ENCODE measurements around the gene SDC4.

The SDC4 gene

DNA sequence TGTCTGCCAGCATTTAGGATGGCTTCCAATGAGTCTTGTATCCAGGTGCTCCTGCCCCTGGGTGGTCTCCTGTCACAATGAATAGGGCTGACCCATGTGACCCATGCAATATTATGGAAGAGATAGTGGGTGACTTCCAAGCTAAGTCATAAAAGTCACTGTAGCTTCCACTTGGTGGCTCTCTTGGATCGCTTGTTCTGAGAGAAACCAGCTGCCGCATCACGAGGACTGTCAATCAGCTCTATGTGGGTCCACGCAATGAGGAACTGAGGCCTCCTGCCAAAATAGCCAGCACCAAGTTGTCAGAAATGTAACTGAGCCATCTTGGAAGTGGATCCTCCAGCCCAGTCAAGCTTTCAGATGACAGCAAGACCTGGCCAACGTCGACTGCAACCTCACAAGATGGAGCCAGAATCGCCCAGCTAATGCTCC lies 25.3 kb downstream of the SDC4 start:
- no peak overlapping the region for H3K27ac ChIP-seq (ENCODE audit: insufficient read depth, low read length, poor library complexity, severe bottlenecking)
- no peak for DNase-seq
- H3K36me3 ChIP-seq (ENCODE audit: control insufficient read depth, insufficient read depth, low read length) = no peaks in the 10 kb centered on the region
- H3K27me3 ChIP-seq (replicated peaks; ENCODE audit: control insufficient read depth, insufficient read depth, low read length, poor library complexity, severe bottlenecking) = no peaks in the 10 kb centered on the region
- no peaks in the 10 kb centered on the region for H3K9me3 ChIP-seq (ENCODE audit: control insufficient read depth, low read length)
- peaks cover 3% of the 10 kb centered on the region for H3K4me1 ChIP-seq (ENCODE audit: control insufficient read depth, insufficient read depth, low read length, poor library complexity, severe bottlenecking)
- H3K4me3 ChIP-seq (ENCODE audit: insufficient read depth, low read depth, low read length, poor library complexity, severe bottlenecking) = no peak overlapping the region

DNA sequence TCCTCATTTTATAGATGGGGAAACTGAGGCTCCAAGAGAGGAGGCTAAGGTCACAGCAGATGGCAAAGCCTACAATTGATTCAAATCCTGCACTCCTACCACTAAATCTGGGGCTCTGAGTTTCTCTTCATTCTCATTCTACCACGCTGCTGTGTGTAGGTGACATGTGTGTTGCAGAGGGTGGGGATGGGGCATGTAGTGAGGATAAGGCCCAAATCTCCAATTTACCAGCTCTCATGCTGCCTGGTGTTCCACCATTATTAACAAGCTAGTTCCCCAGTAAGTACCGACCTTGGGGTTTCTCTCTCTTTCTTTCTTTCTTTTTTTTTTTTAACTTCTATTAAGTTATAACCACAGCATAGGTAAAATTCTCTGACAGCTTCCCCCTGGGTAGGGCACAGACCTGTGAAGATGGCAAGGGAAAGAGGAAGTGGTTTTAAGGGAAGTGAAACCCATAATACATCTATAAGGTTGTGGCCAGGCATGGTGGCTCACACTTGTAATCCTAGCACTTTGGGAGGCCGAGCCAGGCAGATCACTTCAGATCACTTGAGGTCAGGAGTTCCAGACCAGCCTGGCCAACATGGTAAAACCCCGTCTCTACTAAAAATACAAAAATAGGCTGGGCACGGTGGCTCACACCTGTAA lies 27.2 kb downstream of the SDC4 start:
- peaks cover 3% of the 10 kb centered on the region for H3K4me1 ChIP-seq (ENCODE audit: control insufficient read depth, insufficient read depth, low read length, poor library complexity, severe bottlenecking)
- no peak overlapping the region for H3K27ac ChIP-seq (ENCODE audit: insufficient read depth, low read length, poor library complexity, severe bottlenecking)
- H3K9me3 ChIP-seq (ENCODE audit: control insufficient read depth, low read length) = no peaks in the 10 kb centered on the region
- H3K27me3 ChIP-seq (replicated peaks; ENCODE audit: control insufficient read depth, insufficient read depth, low read length, poor library complexity, severe bottlenecking) = no peaks in the 10 kb centered on the region
- H3K4me3 ChIP-seq (ENCODE audit: insufficient read depth, low read depth, low read length, poor library complexity, severe bottlenecking) = no peak overlapping the region
- no peaks in the 10 kb centered on the region for H3K36me3 ChIP-seq (ENCODE audit: control insufficient read depth, insufficient read depth, low read length)
- DNase-seq = no peak

DNA sequence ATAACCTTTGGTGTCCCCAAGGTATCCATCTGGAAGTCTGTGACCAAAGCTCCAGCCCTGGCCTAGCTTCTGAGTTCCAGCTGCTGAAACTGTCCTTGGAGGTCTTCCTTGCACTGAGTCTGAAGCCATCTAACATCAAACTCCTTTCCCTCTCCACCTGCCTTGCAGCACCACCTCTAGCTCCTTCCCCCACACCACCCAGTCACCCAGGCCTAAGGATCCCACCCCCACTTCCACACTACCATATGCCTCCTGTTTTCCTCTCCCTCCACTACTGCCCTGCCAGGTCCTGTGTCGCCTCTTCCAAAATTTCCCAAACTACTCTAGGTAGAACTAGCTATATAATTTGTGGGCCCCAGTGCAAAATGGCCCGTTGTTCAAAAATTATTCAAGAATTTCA lies 29.3 kb downstream of the SDC4 start:
- DNase-seq = no peak
- Histone ChIP-seq H3K27me3 (replicated peaks; ENCODE audit: control insufficient read depth, insufficient read depth, low read length, poor library complexity, severe bottlenecking) (no peaks in the 10 kb centered on the region), H3K9me3 (ENCODE audit: control insufficient read depth, low read length) (no peaks in the 10 kb centered on the region), H3K27ac (ENCODE audit: insufficient read depth, low read length, poor library complexity, severe bottlenecking) (no peak overlapping the region), H3K36me3 (ENCODE audit: control insufficient read depth, insufficient read depth, low read length) (no peaks in the 10 kb centered on the region), H3K4me3 (ENCODE audit: insufficient read depth, low read depth, low read length, poor library complexity, severe bottlenecking) (no peak overlapping the region), H3K4me1 (ENCODE audit: control insufficient read depth, insufficient read depth, low read length, poor library complexity, severe bottlenecking) (peaks cover 3% of the 10 kb centered on the region)

DNA sequence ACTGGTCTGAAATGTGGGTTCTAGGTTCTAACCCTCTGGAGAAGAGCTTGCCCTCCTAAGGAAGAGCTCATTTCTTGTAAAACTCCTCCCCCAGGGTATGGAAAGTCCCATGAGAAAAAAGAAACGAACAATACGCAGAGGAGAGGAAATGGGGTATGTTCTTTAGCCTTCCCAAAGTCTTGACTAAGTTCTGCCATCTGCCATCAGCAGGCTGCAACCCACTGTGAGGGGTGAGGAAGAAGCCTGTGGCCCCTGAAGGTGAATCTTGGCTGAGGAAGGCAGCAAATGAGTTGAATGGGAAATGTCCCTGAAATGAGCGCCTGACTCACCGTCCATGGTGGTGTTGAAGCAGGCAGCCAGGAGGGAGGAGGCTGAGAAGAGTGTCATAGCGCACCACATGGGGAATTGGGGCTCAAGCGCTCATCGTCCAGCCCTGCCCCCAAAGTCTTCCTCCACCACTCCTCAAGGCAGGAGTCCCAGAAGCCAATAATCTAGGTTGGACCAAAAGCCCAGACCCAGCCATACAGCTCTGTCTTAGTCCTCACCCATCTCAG lies 29.8 kb downstream of the SDC4 start:
- DNase-seq = no peak
- H3K4me1 ChIP-seq (ENCODE audit: control insufficient read depth, insufficient read depth, low read length, poor library complexity, severe bottlenecking) = peaks cover 3% of the 10 kb centered on the region
- no peaks in the 10 kb centered on the region for H3K9me3 ChIP-seq (ENCODE audit: control insufficient read depth, low read length)
- no peaks in the 10 kb centered on the region for H3K36me3 ChIP-seq (ENCODE audit: control insufficient read depth, insufficient read depth, low read length)
- no peak overlapping the region for H3K27ac ChIP-seq (ENCODE audit: insufficient read depth, low read length, poor library complexity, severe bottlenecking)
- H3K4me3 ChIP-seq (ENCODE audit: insufficient read depth, low read depth, low read length, poor library complexity, severe bottlenecking) = no peak overlapping the region
- H3K27me3 ChIP-seq (replicated peaks; ENCODE audit: control insufficient read depth, insufficient read depth, low read length, poor library complexity, severe bottlenecking) = no peaks in the 10 kb centered on the region

DNA sequence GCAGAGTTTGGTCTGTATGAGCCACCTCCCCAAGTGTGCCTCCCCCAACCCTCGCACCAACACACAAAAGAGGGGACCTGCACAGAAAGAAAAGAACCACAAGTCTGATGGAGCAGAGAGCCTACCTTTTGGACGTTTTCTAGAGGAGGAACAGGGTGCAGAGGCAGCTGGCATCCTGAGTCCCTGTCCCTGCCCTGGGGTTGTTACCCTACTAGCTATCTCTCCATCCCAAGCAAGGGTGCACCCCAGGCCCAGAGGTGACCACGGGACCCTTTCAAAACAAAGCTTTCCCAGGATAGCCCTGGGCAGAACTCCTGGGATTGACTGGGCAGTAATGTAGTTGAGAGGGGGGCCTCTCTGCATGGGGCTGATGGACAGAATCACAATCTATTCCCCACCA lies 30.4 kb downstream of the SDC4 start:
- no peaks in the 10 kb centered on the region for H3K36me3 ChIP-seq (ENCODE audit: control insufficient read depth, insufficient read depth, low read length)
- H3K27me3 ChIP-seq (replicated peaks; ENCODE audit: control insufficient read depth, insufficient read depth, low read length, poor library complexity, severe bottlenecking) = no peaks in the 10 kb centered on the region

DNA sequence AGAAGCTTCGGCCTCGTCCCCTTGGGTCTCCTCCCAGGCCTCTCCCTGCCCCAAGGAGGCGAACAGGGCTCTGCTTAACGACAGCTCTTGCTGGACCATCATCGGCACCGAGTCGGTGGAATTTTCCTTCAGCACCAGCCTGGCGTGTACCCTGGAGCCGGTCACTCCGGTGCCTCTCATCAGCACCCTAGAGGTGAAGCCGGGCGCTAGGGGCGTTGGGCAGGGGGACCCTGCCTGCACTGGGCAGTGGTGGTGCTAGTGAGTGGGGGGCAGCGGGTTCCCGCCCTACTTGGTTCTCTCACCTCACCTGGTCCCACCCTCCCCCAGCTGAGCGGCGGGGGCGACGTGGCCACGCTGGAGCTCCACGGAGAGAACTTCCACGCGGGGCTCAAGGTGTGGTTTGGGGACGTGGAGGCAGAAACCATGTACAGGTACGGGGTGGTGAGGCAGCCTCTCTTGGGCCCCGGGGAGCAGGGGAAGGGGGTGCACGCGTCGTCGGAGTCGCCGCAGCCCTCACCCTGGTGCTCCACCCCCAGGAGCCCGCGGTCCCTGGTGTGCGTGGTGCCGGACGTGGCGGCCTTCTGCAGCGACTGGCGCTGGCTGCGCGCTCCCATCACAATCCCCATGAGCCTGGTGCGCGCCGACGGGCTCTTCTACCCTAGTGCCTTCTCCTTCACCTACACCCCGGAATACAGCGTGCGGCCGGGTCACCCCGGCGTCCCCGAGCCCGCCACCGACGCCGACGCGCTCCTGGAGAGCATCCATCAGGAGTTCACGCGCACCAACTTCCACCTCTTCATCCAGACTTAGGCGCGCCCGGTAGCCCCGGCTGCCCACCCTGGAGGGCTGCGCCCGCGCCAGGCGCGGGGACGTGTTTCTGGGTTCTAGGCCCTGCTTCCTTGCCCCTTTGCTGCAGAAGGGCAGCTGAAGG lies 31.8 kb downstream of the SDC4 start:
- peaks cover 9% of the 10 kb centered on the region for H3K4me1 ChIP-seq (ENCODE audit: control insufficient read depth, insufficient read depth, low read length, poor library complexity, severe bottlenecking)
- H3K9me3 ChIP-seq (ENCODE audit: control insufficient read depth, low read length) = no peaks in the 10 kb centered on the region
- H3K27ac ChIP-seq (ENCODE audit: insufficient read depth, low read length, poor library complexity, severe bottlenecking) = no peak overlapping the region
- DNase-seq = no peak
- no peaks in the 10 kb centered on the region for H3K36me3 ChIP-seq (ENCODE audit: control insufficient read depth, insufficient read depth, low read length)
- no peaks in the 10 kb centered on the region for H3K27me3 ChIP-seq (replicated peaks; ENCODE audit: control insufficient read depth, insufficient read depth, low read length, poor library complexity, severe bottlenecking)
- no peak overlapping the region for H3K4me3 ChIP-seq (ENCODE audit: insufficient read depth, low read depth, low read length, poor library complexity, severe bottlenecking)

More for the DNA sequence above, 30.4 kb downstream of the SDC4 start:
- DNase-seq = no peak
- Histone ChIP-seq H3K4me3 (ENCODE audit: insufficient read depth, low read depth, low read length, poor library complexity, severe bottlenecking) (no peak overlapping the region), H3K4me1 (ENCODE audit: control insufficient read depth, insufficient read depth, low read length, poor library complexity, severe bottlenecking) (peaks cover 3% of the 10 kb centered on the region), H3K27ac (ENCODE audit: insufficient read depth, low read length, poor library complexity, severe bottlenecking) (no peak overlapping the region), H3K9me3 (ENCODE audit: control insufficient read depth, low read length) (no peaks in the 10 kb centered on the region)

DNA sequence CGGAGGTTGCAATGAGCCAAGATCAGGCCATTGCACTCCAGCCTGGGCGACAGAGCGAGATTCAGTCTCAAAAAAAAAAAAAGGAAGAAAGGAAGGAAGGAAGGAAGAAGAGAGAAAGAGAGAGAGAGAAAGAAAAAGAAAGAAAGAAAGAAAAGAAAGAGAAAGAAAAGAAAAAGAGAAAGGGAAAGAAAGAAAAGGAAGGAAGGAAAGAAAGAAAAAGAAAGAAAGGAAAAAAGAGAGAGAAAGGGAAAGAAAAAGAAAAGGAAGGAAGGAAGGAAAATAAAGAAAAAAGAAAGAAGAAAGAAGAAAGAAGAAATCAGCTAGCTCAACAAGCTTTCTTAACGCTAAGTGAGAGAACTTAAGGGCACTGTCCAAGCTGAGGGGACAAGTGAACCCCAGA lies 32.6 kb downstream of the SDC4 start:
- H3K4me3 ChIP-seq (ENCODE audit: insufficient read depth, low read depth, low read length, poor library complexity, severe bottlenecking) = no peak overlapping the region
- H3K27me3 ChIP-seq (replicated peaks; ENCODE audit: control insufficient read depth, insufficient read depth, low read length, poor library complexity, severe bottlenecking) = no peaks in the 10 kb centered on the region
- peaks cover 6% of the 10 kb centered on the region for H3K4me1 ChIP-seq (ENCODE audit: control insufficient read depth, insufficient read depth, low read length, poor library complexity, severe bottlenecking)
- no peaks in the 10 kb centered on the region for H3K9me3 ChIP-seq (ENCODE audit: control insufficient read depth, low read length)
- H3K36me3 ChIP-seq (ENCODE audit: control insufficient read depth, insufficient read depth, low read length) = no peaks in the 10 kb centered on the region
- DNase-seq = no peak
- no peak overlapping the region for H3K27ac ChIP-seq (ENCODE audit: insufficient read depth, low read length, poor library complexity, severe bottlenecking)

DNA sequence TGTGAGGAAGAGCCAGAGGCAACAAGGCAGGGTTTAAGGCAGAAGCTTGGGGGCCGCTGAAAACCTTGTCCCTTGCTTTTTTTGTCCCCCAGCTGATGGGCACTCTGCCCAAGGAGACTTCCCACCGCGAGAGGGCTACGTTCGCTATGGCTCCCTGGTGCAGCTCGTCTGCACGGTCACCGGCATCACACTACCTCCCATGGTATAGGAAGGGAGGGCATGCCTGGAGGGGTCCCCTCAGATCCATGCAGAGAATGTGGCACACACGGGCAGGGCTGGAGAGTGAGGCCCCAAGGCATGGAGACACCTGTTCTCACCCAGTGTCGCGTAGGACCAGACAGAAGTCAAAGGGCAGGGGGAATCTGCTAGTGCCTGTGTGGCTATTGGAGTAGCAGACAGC lies 34.3 kb downstream of the SDC4 start:
- Histone ChIP-seq H3K27me3 (replicated peaks; ENCODE audit: control insufficient read depth, insufficient read depth, low read length, poor library complexity, severe bottlenecking) (no peaks in the 10 kb centered on the region), H3K36me3 (ENCODE audit: control insufficient read depth, insufficient read depth, low read length) (no peaks in the 10 kb centered on the region), H3K4me1 (ENCODE audit: control insufficient read depth, insufficient read depth, low read length, poor library complexity, severe bottlenecking) (peaks cover 6% of the 10 kb centered on the region), H3K4me3 (ENCODE audit: insufficient read depth, low read depth, low read length, poor library complexity, severe bottlenecking) (no peak overlapping the region), H3K9me3 (ENCODE audit: control insufficient read depth, low read length) (no peaks in the 10 kb centered on the region), H3K27ac (ENCODE audit: insufficient read depth, low read length, poor library complexity, severe bottlenecking) (no peak overlapping the region)
- no peak for DNase-seq

DNA sequence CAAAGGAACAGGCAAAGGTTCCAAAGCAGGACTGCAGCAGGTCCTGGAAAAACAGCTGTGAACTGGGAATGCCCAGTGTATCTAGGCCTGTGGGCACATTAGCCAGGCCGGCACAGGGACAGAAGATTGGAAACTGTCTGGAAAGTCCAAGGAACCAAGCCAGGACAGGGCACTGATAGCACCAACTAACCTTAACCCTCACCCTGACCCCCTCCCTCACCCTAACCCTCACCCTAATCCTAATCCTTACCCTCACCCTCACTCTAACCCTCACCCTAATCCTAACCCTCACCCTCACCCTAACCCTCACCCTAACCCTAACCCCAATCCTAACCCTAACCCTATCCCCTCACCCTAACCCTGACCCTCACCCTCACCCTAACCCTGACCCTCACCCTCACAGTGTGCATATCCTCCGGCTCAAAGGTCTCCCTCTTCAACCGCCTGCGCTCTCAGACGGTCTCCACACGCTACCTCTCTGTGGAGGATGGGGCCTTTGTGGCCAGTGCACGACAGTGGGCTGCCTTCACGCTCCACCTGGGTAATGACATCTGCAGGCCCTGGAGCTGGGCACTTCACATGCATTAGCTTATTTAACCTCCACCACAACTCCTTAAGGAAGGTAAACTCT lies 35.0 kb downstream of the SDC4 start:
- Histone ChIP-seq H3K4me3 (ENCODE audit: insufficient read depth, low read depth, low read length, poor library complexity, severe bottlenecking) (no peak overlapping the region), H3K27me3 (replicated peaks; ENCODE audit: control insufficient read depth, insufficient read depth, low read length, poor library complexity, severe bottlenecking) (no peaks in the 10 kb centered on the region), H3K4me1 (ENCODE audit: control insufficient read depth, insufficient read depth, low read length, poor library complexity, severe bottlenecking) (peaks cover 6% of the 10 kb centered on the region), H3K36me3 (ENCODE audit: control insufficient read depth, insufficient read depth, low read length) (no peaks in the 10 kb centered on the region), H3K9me3 (ENCODE audit: control insufficient read depth, low read length) (no peaks in the 10 kb centered on the region), H3K27ac (ENCODE audit: insufficient read depth, low read length, poor library complexity, severe bottlenecking) (no peak overlapping the region)
- DNase-seq = no peak

Data from effector memory CD4-positive, alpha-beta T cell (primary cell).